HL-60 (cell line): ENCODE measurements around the gene SCGB1D2.

Experiments
- DNase-seq, 2 experiments: peaks; one replicate each; pipeline ENCODE4 v3.0.0-alpha.2; 2010 to 2020; ENCODE audit warnings: low read depth in 1 of 2, low spot score in 1 of 2
- H3K27ac ChIP-seq: fragments of 250-450 bp; sonication (Bioruptor Pico); replicated peaks from 2 replicates; pipeline ENCODE4 v1.5.1; 2020; ENCODE audit warnings: mild to moderate bottlenecking, moderate library complexity
- H3K27me3 ChIP-seq: fragments of 250-450 bp; sonication (Bioruptor Pico); 2 replicates; pipeline ENCODE4 v1.5.1; 2021; ENCODE audit warnings: mild to moderate bottlenecking, moderate library complexity; ENCODE audit not compliant: insufficient read depth, poor library complexity, severe bottlenecking
- H3K4me3 ChIP-seq: replicated peaks from 2 replicates; pipeline ENCODE4 v1.5.1; 2011; ENCODE audit warnings: mild to moderate bottlenecking, control low read depth, low read length; ENCODE audit not compliant: insufficient read depth
- CTCF ChIP-seq: IDR thresholded peaks from one replicate; pipeline ENCODE4 v1.5.1; 2011; ENCODE audit warnings: low read length, control low read depth, inconsistent platforms; ENCODE audit not compliant: insufficient read depth
- GABPA ChIP-seq: IDR thresholded peaks from 2 replicates; pipeline ENCODE4 v1.6.1; 2012; ENCODE audit warnings: low read depth
- POLR2AphosphoS5 ChIP-seq: IDR thresholded peaks from 2 replicates; pipeline ENCODE4 v1.6.1; 2012; ENCODE audit warnings: low read depth
- REST ChIP-seq: IDR thresholded peaks from 2 replicates; pipeline ENCODE4 v1.6.1; 2012; ENCODE audit warnings: low read depth; ENCODE audit not compliant: insufficient replicate concordance
- SPI1 ChIP-seq: IDR thresholded peaks from 2 replicates; pipeline ENCODE4 v1.6.1; 2012; ENCODE audit warnings: low read depth, mild to moderate bottlenecking, borderline replicate concordance

The SCGB1D2 gene

GRCh38 chr11:62221498-62221897, 20.5 kb upstream of the SCGB1D2 start:
- Histone ChIP-seq H3K27me3 (no peaks in the 10 kb centered on the region), H3K4me3 (no peak overlapping the region), H3K27ac (no peak overlapping the region)
- DNase-seq: no peak
- TF ChIP-seq SPI1 (no peak), REST (no peak), CTCF (no peak), POLR2AphosphoS5 (no peak), GABPA (no peak)

GRCh38 chr11:62223095-62223494, 18.9 kb upstream of the SCGB1D2 start:
- H3K27me3 ChIP-seq: no peaks in the 10 kb centered on the region
- H3K27ac ChIP-seq: no peak overlapping the region
- H3K4me3 ChIP-seq: no peak overlapping the region
- TF ChIP-seq CTCF: no peak
- TF ChIP-seq POLR2AphosphoS5: no peak
- TF ChIP-seq SPI1: no peak
- no peak for TF ChIP-seq REST
- no peak for TF ChIP-seq GABPA
- DNase-seq: no peak

GRCh38 chr11:62233730-62234129, 8.3 kb upstream of the SCGB1D2 start:
- no peak overlapping the region for H3K27ac ChIP-seq
- TF ChIP-seq POLR2AphosphoS5 (no peak), REST (no peak), GABPA (no peak), CTCF (no peak), SPI1 (no peak)
- no peak overlapping the region for H3K4me3 ChIP-seq
- H3K27me3 ChIP-seq: peaks cover 3% of the 10 kb centered on the region
- DNase-seq: no peak
